Trophoblast cell (in vitro differentiated cells and primary cell): ENCODE results near the gene CRYGS.
"Not testable (repeated sequence)": the region's sequence is repeated elsewhere in the genome, so short reads cannot be mapped to it uniquely, and the experiment has no call there.

Experiments
- DNase-seq, 2 donors: peaks; one replicate each; pipeline ENCODE4 v3.0.0-alpha.2; 2016
- H2AFZ ChIP-seq: 2 replicates; pipeline ENCODE4 v1.6.1; 2013; ENCODE audit warnings: low read length, moderate library complexity, mild to moderate bottlenecking; ENCODE audit not compliant: insufficient read depth, poor library complexity
- H2AK5ac ChIP-seq: 2 replicates; pipeline ENCODE4 v1.6.1; 2013; ENCODE audit warnings: mild to moderate bottlenecking, low read length
- H2BK120ac ChIP-seq: 2 replicates; pipeline ENCODE4 v1.6.1; 2013; ENCODE audit warnings: low read length, mild to moderate bottlenecking, moderate library complexity; ENCODE audit not compliant: insufficient read depth, poor library complexity
- H2BK12ac ChIP-seq: 2 replicates; pipeline ENCODE4 v1.6.1; 2013; ENCODE audit warnings: mild to moderate bottlenecking, low read length, moderate library complexity
- H2BK5ac ChIP-seq: 2 replicates; pipeline ENCODE4 v1.6.1; 2013; ENCODE audit warnings: low read length, low read depth, moderate library complexity, mild to moderate bottlenecking; ENCODE audit not compliant: poor library complexity
- H3K14ac ChIP-seq: 2 replicates; pipeline ENCODE4 v1.6.1; 2013; ENCODE audit warnings: mild to moderate bottlenecking, low read length
- H3K18ac ChIP-seq: 2 replicates; pipeline ENCODE4 v1.6.1; 2013; ENCODE audit warnings: mild to moderate bottlenecking, low read length
- H3K23ac ChIP-seq: 2 replicates; pipeline ENCODE4 v1.6.1; 2013; ENCODE audit warnings: low read length
- H3K27ac ChIP-seq: 2 replicates; pipeline ENCODE4 v1.5.1; 2013; ENCODE audit warnings: low read depth, mild to moderate bottlenecking, inconsistent platforms, low read length, moderate library complexity
- H3K27me3 ChIP-seq: 2 replicates; pipeline ENCODE4 v1.6.1; 2013; ENCODE audit warnings: inconsistent platforms, mild to moderate bottlenecking, low read length, moderate library complexity; ENCODE audit not compliant: insufficient read depth
- H3K36me3 ChIP-seq, 2 experiments: 1 replicate in 1 of 2; 2 replicates in 1 of 2; pipeline ENCODE4 v1.6.1; 2013; ENCODE audit warnings: low read length in 2 of 2, mild to moderate bottlenecking in 2 of 2, moderate library complexity in 1 of 2; ENCODE audit not compliant: insufficient read depth in 2 of 2, control insufficient read depth in 1 of 2
- H3K4ac ChIP-seq: 2 replicates; pipeline ENCODE4 v1.6.1; 2013; ENCODE audit warnings: low read depth, mild to moderate bottlenecking, low read length, moderate library complexity
- H3K4me1 ChIP-seq, 2 experiments: 1 replicate in 1 of 2; 2 replicates in 1 of 2; pipeline ENCODE4 v1.6.1; 2013; ENCODE audit warnings: low read length in 2 of 2, mild to moderate bottlenecking in 2 of 2, moderate library complexity in 1 of 2; ENCODE audit not compliant: insufficient read depth in 2 of 2, control insufficient read depth in 1 of 2
- H3K4me2 ChIP-seq: 2 replicates; pipeline ENCODE4 v1.6.1; 2013; ENCODE audit warnings: inconsistent platforms, mild to moderate bottlenecking, low read length, moderate library complexity
- H3K4me3 ChIP-seq: 2 replicates; pipeline ENCODE4 v1.5.1; 2013; ENCODE audit warnings: mild to moderate bottlenecking, low read depth, low read length, inconsistent platforms
- H3K79me1 ChIP-seq: one replicate; pipeline ENCODE4 v1.6.1; 2013; ENCODE audit warnings: low read length
- H3K79me2 ChIP-seq: 2 replicates; pipeline ENCODE4 v1.6.1; 2013; ENCODE audit warnings: low read length, mild to moderate bottlenecking; ENCODE audit not compliant: control insufficient read depth, insufficient read depth, poor library complexity
- H3K9ac ChIP-seq: 2 replicates; pipeline ENCODE4 v1.6.1; 2013; ENCODE audit warnings: mild to moderate bottlenecking, low read length
- H3K9me3 ChIP-seq: 2 replicates; pipeline ENCODE4 v1.6.1; 2013; ENCODE audit warnings: low read depth, mild to moderate bottlenecking, control low read depth, inconsistent platforms, low read length; ENCODE audit not compliant: insufficient read depth
- H4K12ac ChIP-seq: 2 replicates; pipeline ENCODE4 v1.6.1; 2013; ENCODE audit warnings: low read depth, mild to moderate bottlenecking, low read length, moderate library complexity
- H4K8ac ChIP-seq: 2 replicates; pipeline ENCODE4 v1.6.1; 2013; ENCODE audit warnings: low read depth, mild to moderate bottlenecking, low read length, moderate library complexity
- H4K91ac ChIP-seq: one replicate; pipeline ENCODE4 v1.6.1; 2013; ENCODE audit warnings: low read depth, mild to moderate bottlenecking, low read length, moderate library complexity
- WGBS: extraction: QIAGEN DNeasy Blood & Tissue Kit; methylation state at CpG from one replicate; pipeline ENCODE4 v1.1.7; 2013; ENCODE audit warnings: missing lambda C conversion rate; ENCODE audit not compliant: insufficient read length, insufficient coverage; ENCODE audit errors: extremely low coverage; 5-methylcytosine and 5-hydroxymethylcytosine counted together

CRYGS gene

DNA sequence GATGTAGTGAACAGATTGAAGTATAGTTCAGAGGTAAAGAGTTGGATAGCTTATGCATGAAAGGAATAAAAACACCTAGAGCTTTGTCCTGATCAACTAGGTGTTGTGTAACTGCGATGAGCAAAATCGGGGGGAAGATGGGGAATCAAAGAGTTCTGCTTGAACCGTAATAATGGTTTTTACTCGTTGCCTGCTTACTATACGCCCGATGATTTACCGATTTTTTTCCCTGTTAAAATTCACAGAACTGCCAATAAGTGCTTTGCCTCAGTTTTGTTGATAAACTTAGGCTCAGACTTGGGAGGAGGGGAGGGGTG lies 25.6 kb upstream of the CRYGS start:
- Histone ChIP-seq H3K27me3 (no peaks in the 10 kb centered on the region), H3K36me3 (peaks cover 2 to 4% of the 10 kb centered on the region in 2 experiments), H2AFZ (peak overlapping the region; percentile 59), H3K4me1 (peaks cover 3 to 9% of the 10 kb centered on the region in 2 experiments), H3K9ac (peak overlapping the region; percentile 51), H3K4me3 (peak overlapping the region; percentile 74), H2AK5ac (no peak overlapping the region), H2BK12ac (no peak overlapping the region), H3K4ac (no peak overlapping the region), H3K79me2 (peaks cover 11% of the 10 kb centered on the region), H3K4me2 (peak overlapping the region; percentile 95), H3K27ac (no peak overlapping the region), H4K12ac (no peak overlapping the region), H4K91ac (no peak overlapping the region), H3K9me3 (peaks cover 5% of the 10 kb centered on the region), H3K18ac (no peak overlapping the region), H2BK120ac (no peak overlapping the region), H3K23ac (no peak overlapping the region), H3K79me1 (peaks cover 7% of the 10 kb centered on the region), H2BK5ac (no peak overlapping the region), H3K14ac (no peak overlapping the region), H4K8ac (peak overlapping the region; percentile 43)
- WGBS = no CpG with 5 or more reads among the region's 7 CpGs
- DNase-seq = no peak

DNA sequence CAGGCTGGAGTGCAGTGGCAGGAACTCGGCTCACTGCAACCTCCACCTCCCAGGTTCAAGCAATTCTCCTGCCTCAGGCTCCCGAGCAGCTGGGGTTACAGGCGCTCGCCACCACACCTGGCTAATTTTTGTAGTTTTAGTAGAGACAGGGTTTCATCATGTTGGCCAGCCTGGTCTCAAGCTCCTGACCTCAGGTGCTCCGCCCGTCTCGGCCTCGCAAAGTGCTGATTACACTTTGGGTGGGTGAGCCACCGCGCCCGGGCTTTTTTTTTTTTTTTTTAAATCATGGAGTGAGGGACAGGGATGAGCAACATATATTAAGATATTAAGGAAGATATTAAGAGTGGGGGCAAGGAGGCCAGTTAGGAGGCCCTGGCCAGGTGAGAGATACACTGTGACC lies 25.2 kb upstream of the CRYGS start:
- not testable (repeated sequence) for H4K8ac ChIP-seq, H3K14ac ChIP-seq, H3K36me3 ChIP-seq, H3K27me3 ChIP-seq, H4K12ac ChIP-seq, H3K4me3 ChIP-seq, H2BK5ac ChIP-seq, H3K18ac ChIP-seq, H3K79me1 ChIP-seq, H2BK120ac ChIP-seq, H3K4ac ChIP-seq, H2AFZ ChIP-seq, H3K4me1 ChIP-seq, DNase-seq, H3K9ac ChIP-seq, H2BK12ac ChIP-seq, H3K9me3 ChIP-seq, H3K23ac ChIP-seq, H2AK5ac ChIP-seq, H4K91ac ChIP-seq, H3K27ac ChIP-seq
- whole genome bisulfite sequencing = no CpG with 5 or more reads among the region's 11 CpGs
- Histone ChIP-seq H3K4me2 (peak overlapping the region; percentile 95), H3K79me2 (peaks cover 11% of the 10 kb centered on the region)

DNA sequence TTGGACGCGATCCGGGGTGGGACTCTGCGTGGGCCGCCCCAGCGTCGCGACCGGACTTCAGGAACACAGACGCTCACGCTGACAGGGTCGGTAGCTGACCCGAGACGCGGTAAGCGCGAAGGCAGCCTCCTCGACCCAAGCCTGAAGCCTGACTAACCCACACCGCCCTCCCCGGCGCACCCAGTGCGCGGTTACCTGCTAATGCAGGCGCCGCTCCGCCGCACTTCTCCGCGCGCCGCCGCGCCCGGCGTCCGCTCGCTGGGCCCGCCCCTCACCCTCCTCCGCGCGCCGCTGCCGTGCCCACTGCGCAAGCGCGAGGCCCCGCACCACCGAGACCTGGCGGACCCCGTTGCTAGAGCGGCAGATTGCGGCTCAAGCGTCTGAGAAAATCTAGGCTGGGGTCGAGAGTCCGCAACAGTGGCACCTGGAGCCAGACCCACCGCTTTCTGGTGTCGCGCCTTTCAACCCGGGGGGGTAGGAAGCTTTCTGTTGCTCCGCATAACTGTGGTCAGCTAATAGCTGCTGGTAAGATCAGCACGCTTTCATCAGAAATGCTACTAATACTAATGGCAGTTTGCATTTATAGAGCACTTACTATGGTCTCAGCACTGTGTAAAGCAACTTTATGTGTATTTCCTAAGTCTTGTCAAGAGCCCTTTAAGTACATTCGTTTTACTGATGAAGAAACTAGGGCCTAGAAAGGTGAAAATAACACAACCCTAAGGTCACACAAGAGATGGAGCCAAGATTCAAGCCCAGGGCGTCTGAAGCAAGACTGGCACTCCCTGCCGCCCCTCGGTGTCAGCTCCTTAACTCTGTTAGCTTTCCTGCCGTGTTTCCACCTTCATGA lies 23.1 kb upstream of the CRYGS start, which contains the start of gene TBCCD1:
TSS of gene TBCCD1 (minus strand) at position 268 of the 850 bp plus-strand sequence. CDS start 3,010 bp downstream, outside the sequence.
- no CpG with 5 or more reads among the region's 66 CpGs for WGBS
- H3K27ac ChIP-seq = peak within 1 kb of the TSS; percentile 84
- peak within 1 kb of the TSS; percentile 83 for H2AK5ac ChIP-seq
- H3K18ac ChIP-seq = peak within 1 kb of the TSS; percentile 94
- H4K12ac ChIP-seq = peak within 1 kb of the TSS; percentile 94
- H3K79me2 ChIP-seq = peaks cover 11% of the 10 kb centered on the region
- peak; percentile 88 to 96 for DNase-seq
- peak within 1 kb of the TSS; percentile 96 for H4K8ac ChIP-seq
- peak within 1 kb of the TSS; percentile 96 for H2AFZ ChIP-seq
- H2BK5ac ChIP-seq = peak within 1 kb of the TSS; percentile 92
- H4K91ac ChIP-seq = peak within 1 kb of the TSS; percentile 87
- peak within 1 kb of the TSS; percentile 94 for H3K4me3 ChIP-seq
- H3K14ac ChIP-seq = peak within 1 kb of the TSS; percentile 94
- H3K9me3 ChIP-seq = peaks cover 5% of the 10 kb centered on the region
- peak within 1 kb of the TSS; percentile 58 for H2BK120ac ChIP-seq
- no peaks in the 10 kb centered on the region for H3K27me3 ChIP-seq
- peaks cover 3 to 9% of the 10 kb centered on the region in 2 experiments for H3K4me1 ChIP-seq
- H3K23ac ChIP-seq = no peak within 1 kb of the TSS
- peak within 1 kb of the TSS; percentile 89 for H3K9ac ChIP-seq
- H3K4me2 ChIP-seq = peak within 1 kb of the TSS; percentile 99
- H3K36me3 ChIP-seq = peaks cover 0 to 1% of the 10 kb centered on the region in 2 experiments
- H3K4ac ChIP-seq = peak within 1 kb of the TSS; percentile 68
- peaks cover 7% of the 10 kb centered on the region for H3K79me1 ChIP-seq
- H2BK12ac ChIP-seq = no peak within 1 kb of the TSS

DNA sequence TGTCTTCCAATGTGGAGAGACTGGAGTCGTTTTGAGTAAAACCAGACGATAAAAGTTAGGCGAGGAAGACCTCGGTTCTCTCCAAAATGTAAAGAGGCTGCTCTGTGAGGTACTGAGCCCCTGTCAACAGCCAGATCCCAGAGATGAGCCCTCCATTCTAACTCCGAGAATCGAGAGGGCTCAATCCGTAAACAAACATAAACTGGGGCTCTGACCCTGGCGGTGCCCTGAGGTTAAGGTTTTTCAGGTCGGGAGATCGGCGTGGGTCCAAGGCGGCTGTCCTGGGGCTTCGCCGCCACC lies 22.5 kb upstream of the CRYGS start:
- peak overlapping the region; percentile 92 for H2BK5ac ChIP-seq
- no CpG with 5 or more reads among the region's 14 CpGs for WGBS
- peaks cover 5% of the 10 kb centered on the region for H3K9me3 ChIP-seq
- no peaks in the 10 kb centered on the region for H3K27me3 ChIP-seq
- peak overlapping the region; percentile 94 for H4K12ac ChIP-seq
- H2BK120ac ChIP-seq = peak overlapping the region; percentile 56
- H3K27ac ChIP-seq = peak overlapping the region; percentile 84
- H3K4ac ChIP-seq = peak overlapping the region; percentile 68
- peak overlapping the region; percentile 94 for H3K14ac ChIP-seq
- peaks cover 0 to 1% of the 10 kb centered on the region in 2 experiments for H3K36me3 ChIP-seq
- peak overlapping the region; percentile 16 for H2AK5ac ChIP-seq
- peak in 1 of 2 donors; percentile 2 for DNase-seq
- H3K79me1 ChIP-seq = peaks cover 7% of the 10 kb centered on the region
- H3K4me1 ChIP-seq = peaks cover 3 to 9% of the 10 kb centered on the region in 2 experiments
- H3K23ac ChIP-seq = no peak overlapping the region
- H4K91ac ChIP-seq = peak overlapping the region; percentile 87
- peak overlapping the region; percentile 96 for H4K8ac ChIP-seq
- H3K18ac ChIP-seq = peak overlapping the region; percentile 94
- no peak overlapping the region for H2BK12ac ChIP-seq
- peak overlapping the region; percentile 89 for H3K9ac ChIP-seq
- peak overlapping the region; percentile 94 for H3K4me3 ChIP-seq
- peaks cover 11% of the 10 kb centered on the region for H3K79me2 ChIP-seq
- peak overlapping the region; percentile 96 for H2AFZ ChIP-seq
- peak overlapping the region; percentile 99 for H3K4me2 ChIP-seq
